Peyer's patch (tissue), 4 donors: Measurements from ENCODE around the gene A3GALT2.

ENCODE experiments used
- POLR2A ChIP-seq, 2 donors: fragments of 450-650 bp; IDR thresholded peaks; one replicate each; pipeline ENCODE4 v1.5.1; 2017; ENCODE audit warnings: antibody characterized with exemption in 2 of 2, mild to moderate bottlenecking in 2 of 2, moderate library complexity in 2 of 2
- TF ChIP-seq, protein P1 (sequence below), 6 experiments: fragments of 450-650 bp in 4 of 6; fragments of 200-600 bp in 2 of 6; sonication (generic) in 1 of 6; IDR thresholded peaks; one replicate each; pipeline ENCODE4 v1.5.1; 2017 to 2019; ENCODE audit warnings: antibody characterized with exemption in 6 of 6, mild to moderate bottlenecking in 3 of 6, moderate library complexity in 1 of 6

DNA sequence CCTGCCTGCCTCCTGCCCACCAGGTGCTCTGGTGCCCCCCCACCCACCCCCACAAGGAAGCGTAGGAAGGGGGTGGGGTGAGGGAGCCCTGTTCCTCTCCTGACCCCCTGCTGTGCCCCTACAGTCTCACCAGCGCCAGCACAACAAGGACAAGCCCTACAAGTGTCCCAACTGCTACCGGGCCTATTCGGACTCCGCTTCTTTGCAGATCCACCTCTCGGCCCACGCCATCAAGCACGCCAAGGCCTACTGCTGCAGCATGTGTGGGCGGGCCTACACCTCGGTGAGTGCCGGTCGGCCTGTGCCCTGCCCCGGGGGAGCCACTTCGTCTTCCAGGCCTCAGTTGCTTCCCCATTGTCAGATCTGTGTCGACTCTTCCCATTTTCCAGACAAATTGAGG lies 25.9 kb downstream of the A3GALT2 start:
- TF ChIP-seq, protein P1, sequence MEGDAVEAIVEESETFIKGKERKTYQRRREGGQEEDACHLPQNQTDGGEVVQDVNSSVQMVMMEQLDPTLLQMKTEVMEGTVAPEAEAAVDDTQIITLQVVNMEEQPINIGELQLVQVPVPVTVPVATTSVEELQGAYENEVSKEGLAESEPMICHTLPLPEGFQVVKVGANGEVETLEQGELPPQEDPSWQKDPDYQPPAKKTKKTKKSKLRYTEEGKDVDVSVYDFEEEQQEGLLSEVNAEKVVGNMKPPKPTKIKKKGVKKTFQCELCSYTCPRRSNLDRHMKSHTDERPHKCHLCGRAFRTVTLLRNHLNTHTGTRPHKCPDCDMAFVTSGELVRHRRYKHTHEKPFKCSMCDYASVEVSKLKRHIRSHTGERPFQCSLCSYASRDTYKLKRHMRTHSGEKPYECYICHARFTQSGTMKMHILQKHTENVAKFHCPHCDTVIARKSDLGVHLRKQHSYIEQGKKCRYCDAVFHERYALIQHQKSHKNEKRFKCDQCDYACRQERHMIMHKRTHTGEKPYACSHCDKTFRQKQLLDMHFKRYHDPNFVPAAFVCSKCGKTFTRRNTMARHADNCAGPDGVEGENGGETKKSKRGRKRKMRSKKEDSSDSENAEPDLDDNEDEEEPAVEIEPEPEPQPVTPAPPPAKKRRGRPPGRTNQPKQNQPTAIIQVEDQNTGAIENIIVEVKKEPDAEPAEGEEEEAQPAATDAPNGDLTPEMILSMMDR (IDR thresholded peaks at IDR 0.05) = no peak
- no peak for TF ChIP-seq POLR2A (IDR thresholded peaks at IDR 0.05)
